NCI-H2107 treated with DMSO at 0.1 percent for 48 hours (cell line): Measurements from ENCODE around the gene OSTN.
"Not testable (repeated sequence)": the region's sequence is repeated elsewhere in the genome, so short reads cannot be mapped to it uniquely, and the experiment has no call there.

Experiments used
- DNase-seq: peaks from one replicate; lab custom pipeline; 2025; ENCODE audit not compliant: unreplicated experiment; lab: John Stamatoyannopoulos, UW

Gene OSTN, protein sequence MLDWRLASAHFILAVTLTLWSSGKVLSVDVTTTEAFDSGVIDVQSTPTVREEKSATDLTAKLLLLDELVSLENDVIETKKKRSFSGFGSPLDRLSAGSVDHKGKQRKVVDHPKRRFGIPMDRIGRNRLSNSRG

DNA sequence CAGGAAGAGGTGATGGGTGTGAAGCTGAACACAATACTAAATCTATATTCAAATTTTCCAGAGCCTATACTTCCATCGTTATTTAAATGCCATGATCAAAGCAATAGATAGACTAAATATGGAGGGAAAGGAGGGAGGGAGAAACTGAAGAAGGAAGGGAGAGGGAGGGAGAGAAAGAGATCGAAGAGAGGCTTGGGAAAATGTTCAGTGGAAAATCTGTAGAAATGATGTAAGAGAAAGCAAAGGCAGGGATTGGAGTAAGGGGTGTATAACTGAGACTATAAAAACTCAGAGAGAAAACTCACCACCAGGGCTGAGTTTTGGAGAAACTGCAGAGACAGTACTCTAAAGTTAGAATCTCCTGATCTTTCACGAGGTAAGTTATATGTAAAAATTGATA is at the start of gene OSTN:
Gene OSTN (plus strand): TSS at position 310 of the 400 bp plus-strand sequence. CDS start 13,292 bp downstream, outside the sequence.
- no peak for DNase-seq

DNA sequence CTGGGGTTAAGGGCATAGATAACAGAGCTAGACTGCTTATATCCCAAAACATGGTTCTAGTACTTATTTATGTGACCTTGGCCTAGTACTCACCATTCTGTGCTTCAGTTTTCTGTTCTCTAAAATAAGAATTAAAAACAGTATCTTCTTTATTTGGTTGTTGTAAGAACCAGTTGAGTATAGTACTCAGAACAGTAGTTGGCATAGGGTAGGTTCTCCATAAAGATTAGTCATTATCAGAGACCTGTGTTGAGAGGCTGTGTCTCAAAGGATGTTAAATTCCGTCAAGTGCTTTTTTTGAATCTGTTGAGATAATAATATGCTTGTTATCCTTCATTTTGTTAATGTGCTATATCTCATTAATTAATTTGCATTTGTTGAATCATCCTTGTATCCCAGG is 47.4 kb upstream of the OSTN start:
- DNase-seq: no peak

DNA sequence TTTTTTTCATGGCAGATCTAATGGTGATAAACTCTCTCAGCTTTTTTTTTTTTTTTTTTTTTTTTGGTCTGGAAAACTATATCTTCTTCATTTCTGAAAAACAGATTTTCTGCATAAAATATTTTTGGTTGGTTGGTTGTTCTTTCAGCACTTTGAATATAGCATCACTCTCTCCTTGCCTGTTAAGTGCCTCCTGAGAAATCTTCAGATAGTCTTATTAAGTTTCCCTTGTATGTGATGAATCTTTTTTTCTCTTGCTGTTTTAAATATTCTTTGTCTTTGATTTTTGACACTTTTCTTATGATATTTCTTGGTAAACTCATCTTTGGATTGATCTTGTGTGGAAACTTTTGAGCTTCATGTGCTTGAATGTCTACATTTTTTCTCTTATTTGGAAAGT is 44.2 kb upstream of the OSTN start:
- DNase-seq: no peak

DNA sequence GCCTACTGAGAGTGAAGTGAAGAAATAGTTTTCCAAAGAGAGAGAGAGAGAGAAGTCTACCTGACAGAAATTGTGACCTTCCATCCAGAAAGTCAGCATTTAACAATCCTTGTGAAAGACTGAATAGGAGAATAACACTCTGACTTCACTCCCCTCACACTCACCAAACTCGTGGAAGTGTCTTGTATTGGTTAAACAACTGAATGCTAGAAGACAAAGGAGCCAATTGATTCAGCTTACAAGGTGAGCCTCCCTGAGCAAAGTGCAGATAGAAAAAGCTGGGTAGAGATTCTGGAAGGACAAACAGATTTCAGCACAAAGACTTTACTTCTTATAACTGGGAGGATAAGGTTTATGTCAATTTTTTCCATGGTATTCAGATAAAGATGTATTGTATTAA is 40.8 kb upstream of the OSTN start:
- DNase-seq: no peak

DNA sequence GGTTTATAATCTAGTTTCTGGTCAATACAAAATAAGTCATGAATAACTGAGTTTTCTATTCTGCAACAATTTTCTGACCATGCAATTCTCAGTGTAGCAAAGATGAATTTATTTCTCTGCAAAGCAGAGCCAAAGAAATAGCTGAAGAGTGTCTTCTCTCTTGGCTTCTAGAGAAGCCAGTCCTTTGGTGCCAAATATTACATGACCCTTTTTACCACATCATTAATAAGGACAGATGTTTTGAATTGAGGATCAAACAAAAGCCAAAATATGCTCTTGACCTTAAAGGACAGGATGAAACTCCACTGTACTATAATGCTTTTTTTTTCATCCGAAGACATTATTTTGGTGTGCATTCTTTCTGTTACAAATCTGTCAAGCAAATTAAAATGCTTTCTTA is 40.2 kb upstream of the OSTN start:
- DNase-seq: no peak

DNA sequence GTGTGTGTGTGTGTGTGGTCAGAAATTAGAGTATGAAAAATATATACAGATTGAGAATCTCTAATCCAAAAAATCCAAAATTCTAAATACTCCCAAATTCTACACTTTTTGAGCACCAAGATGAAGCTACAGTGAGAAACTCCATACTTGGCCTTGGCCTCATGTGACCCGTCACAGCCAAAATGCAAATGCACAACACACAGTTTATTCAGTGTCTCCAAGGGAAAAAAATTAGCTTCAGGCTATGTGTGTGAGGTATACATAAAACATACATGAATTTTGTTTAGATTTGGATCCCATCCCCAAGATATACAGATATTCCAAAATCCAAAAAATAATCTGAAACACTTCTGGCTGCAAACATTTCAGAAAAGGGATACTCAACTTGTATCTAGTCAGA is 33.2 kb upstream of the OSTN start:
- DNase-seq: no peak

DNA sequence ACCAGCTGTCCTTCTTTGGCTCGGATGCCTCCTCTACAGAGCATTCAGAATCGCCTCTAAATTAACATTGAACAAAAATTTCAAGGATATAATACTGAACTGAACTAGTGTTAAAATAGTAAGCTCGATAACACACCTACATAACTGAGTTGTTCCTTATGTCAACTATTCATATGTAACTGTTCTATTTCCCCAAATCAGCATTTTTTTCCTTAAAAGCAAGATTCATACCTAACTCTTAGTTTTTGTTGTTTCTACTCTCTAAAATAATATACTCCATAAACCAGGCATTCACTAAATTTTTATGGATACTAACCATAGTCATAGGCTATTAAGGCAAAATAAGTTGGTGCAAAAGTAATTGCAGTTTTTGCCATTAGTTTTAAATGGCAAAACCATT is 32.7 kb upstream of the OSTN start:
- no peak for DNase-seq

DNA sequence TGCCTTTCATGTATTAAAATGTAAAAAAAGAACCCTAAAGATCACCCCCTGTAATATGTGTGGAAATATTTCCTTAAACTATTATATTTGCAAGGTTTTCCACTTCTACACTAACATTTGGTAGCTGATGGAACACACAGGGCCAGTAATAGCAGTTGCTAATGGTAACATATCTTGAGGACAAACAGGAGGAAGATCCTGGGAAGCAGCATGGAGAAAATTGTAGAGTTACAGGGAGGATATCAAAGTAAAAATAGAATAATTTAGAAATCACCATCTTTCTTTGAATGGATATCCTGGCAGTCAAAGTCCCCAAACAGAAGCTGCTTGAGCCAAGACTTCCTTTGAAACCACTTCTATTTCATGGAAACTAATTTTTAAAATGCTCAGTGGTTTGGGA is 29.5 kb upstream of the OSTN start:
- no peak for DNase-seq

DNA sequence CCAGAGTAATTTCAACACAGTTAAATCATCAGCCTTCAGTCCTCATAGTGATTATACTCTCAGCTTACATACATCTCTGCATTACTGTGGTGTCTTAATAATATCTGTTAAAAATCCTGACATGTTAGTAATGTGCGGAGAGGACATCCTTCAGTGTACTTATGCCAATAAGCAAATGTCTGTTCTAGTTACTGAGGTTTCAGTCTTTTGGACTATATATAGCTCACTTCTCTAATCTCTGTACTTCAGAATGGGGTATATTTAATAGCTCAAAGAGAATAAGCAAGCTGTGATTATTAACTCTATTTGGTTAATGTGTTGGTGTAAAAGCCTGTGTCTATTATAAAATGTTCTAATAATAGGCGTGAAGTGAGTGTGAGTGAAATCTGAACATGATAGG is 28.9 kb upstream of the OSTN start:
- no peak for DNase-seq

DNA sequence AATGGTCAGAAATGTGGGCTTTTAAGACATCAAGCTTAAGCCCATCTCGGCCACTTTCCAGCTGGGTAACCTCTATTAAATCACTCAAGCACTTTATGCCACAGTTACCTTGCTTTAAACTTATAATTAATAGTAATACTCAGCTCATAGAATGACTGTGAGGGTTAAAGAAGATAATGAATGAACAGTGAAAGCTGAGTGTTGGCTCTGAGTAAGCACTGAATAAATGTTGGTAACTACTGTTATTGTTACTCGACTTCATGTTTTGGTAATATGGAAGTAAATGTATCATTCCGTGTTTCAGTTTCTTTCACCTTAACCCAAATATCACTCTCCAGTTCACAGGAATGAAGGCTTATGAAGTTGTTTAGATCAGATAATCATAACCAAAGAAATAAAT is 23.9 kb upstream of the OSTN start:
- DNase-seq: no peak

DNA sequence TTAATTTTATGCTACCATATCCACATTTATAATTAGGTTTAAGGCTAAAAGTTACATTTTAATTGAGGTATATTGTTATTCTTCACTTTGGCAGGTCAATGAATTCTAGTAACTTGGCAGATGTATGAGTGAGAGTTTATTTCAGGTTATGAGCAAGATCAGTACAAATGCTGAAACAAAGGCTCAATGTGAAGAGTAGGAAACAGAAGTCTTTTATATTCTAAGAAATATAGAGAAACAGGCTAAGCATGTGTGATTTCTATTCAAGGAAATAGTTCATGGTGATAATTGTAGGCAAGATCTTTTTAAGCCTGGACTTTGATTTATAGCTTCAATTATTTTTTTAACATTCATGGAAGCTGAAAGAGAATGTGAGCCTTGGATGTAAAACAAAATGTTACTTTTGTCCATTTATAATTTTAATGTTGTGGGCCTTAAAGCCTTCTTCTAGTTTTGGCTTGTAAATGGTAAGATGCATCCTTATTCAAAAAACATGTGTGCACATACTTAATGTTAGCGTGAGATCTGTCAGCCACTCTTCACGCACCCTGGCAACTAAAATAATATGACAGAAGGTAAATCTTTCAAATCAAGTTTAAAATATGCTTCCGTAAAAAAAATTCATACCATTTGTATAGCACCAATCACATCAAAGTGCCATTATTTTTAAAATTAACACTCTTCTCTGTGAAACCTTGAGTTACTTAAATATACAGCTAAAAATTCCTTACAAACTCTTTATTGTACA is 22.8 kb upstream of the OSTN start:
- no peak for DNase-seq

DNA sequence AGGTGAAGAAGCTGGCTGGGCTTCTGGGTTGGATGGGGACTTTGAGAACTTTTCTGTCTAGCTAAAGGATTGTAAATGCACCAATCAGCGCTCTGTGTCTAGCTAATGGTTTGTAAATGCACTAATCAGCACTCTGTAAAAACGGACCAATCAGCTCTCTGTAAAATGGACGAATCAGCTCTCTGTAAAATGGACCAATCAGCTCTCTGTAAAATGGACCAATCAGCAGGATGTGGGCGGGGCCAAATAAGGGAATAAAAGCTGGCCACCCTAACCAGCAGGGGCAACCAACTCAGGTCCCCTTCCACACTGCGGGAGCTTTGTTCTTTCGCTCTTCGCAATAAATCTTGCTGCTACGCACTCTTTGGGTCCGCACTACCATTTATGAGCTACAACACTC is 13.7 kb upstream of the OSTN start:
- not testable (repeated sequence) for DNase-seq

DNA sequence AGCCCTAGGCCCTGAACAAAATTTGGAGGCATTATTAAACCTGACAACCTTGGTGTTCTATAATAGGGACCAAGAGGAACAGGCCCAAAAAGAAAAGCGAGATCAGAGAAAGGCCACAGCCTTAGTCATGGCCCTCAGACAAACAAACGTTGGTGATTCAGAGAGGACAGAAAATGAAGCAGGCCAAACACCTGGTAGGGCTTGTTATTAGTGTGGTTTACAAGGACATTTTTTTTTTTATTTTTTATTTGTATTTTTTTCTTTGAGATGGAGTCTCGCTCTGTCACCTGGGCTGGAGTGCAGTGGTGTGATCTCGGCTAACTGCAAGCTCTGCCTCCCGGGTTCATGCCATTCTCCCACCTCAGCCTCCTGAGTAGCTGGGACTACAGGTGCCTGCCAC is 10.8 kb upstream of the OSTN start:
- DNase-seq: not testable (repeated sequence)

DNA sequence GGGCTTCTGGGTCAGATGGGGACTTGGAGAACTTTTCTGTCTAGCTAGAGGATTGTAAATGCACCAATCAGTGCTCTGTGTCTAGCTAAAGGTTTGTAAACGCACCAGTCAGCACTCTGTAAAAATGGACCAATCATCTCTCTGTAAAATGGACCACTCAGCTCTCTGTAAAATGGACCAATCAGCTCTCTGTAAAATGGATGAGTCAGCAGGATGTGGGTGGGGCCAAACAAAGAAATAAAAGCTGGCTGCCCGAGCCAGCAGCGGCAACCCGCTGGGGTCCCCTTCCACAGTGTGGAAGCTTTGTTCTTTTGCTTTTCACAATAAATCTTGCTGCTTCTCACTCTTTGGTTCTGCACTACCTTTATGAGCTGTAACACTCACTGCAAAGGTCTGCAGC is 6.8 kb upstream of the OSTN start:
- DNase-seq: not testable (repeated sequence)

DNA sequence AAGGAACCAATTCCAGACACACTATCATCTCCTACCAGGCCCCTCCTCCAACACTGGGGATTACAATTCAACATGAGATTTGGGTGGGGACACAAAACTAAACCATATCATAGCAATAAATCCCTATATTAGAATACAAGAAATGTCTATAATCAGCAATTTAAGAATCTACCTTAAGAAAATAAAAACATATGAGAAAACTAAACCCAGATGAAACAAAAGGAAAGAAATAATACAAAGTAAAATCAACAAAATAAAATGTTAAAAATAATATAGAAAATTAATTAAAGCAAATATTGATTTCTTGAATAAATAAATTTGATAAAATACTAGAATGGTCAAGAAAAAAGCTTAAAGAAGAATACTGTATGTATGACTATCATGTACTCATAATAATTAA is 6.1 kb upstream of the OSTN start:
- DNase-seq: no peak

DNA sequence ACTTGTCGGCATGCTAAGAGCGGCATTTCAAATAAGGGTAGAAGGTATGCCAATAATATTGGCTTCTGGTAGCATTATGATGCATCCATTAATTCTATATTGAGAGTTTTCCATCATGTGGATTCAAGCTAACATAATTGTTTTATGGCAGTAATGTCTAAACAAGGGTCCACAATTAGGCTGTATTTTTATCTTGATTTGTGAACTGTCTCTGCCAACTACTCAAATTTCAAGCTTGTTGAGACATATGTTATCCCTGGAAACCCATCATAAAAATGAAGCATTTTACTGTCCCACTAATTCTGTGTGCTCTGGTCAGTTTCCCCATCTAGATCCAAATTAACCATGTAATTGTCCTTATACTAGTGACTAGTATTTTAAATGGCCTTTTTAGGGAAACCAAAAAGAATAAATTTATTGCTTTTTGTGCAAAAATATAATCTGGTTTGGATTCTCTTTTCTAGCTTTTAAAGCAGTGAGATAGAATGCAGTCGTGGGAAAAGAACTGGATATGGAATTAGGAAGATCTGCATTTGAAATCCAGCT is 1.2 kb upstream of the OSTN start:
- no peak for DNase-seq

DNA sequence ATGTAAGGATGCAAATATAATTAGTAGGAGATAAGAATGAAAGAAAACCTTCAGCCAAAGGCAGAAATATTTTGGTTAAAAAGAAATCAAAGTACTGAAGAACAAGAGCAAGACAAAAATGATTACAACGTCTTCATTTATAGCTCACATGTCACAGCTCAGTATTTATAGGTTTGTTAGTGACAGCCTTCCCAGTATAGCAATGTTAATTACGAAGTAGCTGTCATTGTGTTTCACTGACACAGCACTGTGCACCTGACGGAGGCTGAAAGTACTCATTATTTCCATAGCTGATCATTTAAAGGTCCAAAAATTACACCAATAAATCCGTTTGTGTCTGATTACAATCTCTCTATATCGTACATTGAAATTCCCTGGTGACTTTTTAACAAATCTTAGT is 561 bp upstream of the OSTN start:
- no peak for DNase-seq

DNA sequence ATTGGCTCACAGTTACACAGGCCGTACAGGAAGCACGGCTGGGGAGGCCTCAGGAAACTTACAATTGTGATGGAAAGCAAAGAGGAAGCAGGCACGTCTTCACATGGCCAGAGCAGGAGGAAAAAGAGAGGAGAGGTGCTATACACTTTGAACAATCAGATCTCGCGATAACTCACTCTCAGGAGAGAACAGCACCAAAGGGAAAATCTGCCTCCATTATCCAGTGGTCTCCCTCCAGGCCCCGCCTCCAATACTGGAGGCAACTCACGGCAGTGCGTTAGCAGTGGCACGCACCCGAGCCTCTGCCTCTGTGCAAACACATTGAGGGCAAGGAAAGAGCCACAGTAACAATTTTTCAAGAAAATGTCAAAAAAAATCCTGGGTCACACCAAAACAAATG is 11.0 kb downstream of the OSTN start:
- no peak for DNase-seq

DNA sequence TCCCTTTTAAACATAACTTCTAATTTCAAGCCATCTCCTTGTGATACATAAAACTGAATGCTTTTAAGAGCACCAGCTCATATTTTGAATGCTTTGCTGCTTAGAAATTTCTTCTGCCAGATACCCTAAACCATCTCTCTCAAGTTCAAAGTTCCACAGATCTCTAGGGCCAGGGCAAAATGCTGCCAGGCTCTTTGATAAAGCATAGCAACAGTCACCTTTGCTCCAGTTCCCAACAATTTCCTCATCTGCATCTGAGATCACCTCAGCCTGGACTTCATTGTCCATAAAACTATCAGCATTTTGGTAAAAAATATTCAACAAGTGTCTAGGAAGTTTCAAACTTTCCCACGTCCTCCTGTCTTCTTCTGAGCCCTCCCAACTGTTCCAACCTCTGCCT is 17.5 kb downstream of the OSTN start:
- no peak for DNase-seq

DNA sequence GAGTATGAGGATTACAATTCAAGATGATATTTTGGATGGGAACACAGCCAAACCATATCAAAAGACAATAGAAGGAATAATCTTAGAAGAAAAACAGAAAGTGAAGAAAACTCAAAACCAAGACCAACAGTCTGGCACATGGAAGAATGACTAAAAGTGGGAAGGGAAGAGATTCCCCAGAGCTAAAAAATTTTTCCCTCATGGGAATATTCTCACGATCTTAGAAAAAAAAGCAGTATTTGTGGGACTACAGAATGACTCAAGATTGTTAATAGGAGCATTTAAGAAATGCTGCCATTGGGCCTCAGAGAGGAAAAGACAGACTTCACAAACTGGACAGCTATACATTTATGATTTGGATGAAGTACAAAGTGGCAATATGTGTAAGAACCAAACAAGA is 18.3 kb downstream of the OSTN start:
- no peak for DNase-seq

DNA sequence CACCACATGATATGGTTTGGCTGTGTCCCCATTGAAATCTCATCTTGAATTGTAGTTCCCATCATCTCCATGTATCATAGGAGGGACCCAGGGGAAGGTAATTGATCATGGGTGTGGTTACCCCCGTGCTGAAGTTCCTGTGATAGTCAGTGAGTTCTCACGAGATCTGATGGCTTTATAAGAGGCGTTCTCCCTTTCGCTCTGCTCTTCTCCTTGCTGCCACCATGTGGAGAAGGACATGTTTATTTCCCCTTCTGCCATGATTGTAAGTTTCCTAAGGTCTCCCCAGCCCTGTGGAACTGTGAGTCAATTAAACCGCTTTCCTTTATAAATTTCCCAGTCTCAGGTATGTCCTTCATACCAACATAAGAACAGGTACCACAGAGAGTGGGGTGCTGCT is 21.9 kb downstream of the OSTN start:
- no peak for DNase-seq

DNA sequence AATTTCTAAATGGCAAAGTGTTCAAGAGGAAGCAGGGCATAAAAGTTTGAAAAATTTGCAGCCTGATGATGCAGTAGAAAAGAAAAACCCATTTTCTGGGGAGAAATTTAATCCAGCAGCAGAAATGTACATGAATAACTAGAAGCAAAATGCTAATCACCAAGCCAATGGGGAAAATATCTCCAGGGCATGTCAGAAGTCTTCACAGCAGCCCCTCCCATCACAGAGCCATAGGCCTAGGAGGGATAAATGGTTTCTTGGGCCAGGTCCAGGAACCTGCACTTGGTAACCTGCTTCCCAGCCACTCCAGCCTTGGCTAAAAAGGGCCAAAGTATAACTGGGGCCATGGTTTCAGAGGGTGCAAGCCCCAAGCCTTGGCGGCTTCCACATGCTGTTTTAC is 22.6 kb downstream of the OSTN start:
- no peak for DNase-seq

DNA sequence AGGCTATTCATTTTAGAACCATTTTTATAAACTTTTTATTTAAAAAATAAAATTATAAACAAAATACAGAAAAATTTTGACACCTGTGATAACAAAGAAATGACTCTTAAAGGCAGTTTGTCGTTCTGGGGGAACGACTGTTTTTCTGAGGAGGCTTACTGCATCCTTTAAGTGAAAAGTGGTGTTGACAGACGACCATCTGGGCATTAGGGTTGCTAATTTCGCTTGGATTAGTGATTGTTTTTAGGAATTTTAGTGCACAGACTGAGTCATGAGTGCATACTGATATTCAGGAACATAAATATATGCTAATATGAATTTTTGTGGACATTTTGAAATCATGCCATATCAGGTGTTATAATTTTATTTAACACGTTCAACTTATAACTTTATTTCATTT is 28.5 kb downstream of the OSTN start:
- DNase-seq: no peak
